SK-N-SH (cell line): ENCODE results near the gene RFX2. TPM values are rescaled to one million over a fixed set of nuclear protein-coding genes. Genes with fewer than 3 reads are reported as not detected.
A peak's percentile ranks its signal among the peaks of the same experiment; 100 is the strongest.

Source experiments
- CTCF ChIA-PET: fragments of 300-600, 350-600 bp; formaldehyde crosslinking; extraction: SDS; loops from one replicate; lab custom pipeline; 2021; lab: Yijun Ruan, JAX
- POLR2A ChIA-PET: fragments of 350-600 bp; sonication (Branson Sonifier 250); formaldehyde crosslinking; extraction: SDS; loops from one replicate; lab custom pipeline; 2020; ENCODE audit warnings: antibody characterized with exemption, inconsistent platforms; lab: Yijun Ruan, JAX
- DNase-seq: peaks from one replicate; pipeline ENCODE4 v3.0.0; 2012
- H2AFZ ChIP-seq: fragments of 200-600 bp; sonication (generic); 2 replicates; pipeline ENCODE4 v1.8.1; 2016; ENCODE audit warnings: antibody characterized with exemption, mild to moderate bottlenecking, low read depth
- H3F3A ChIP-seq: fragments of 200-600 bp; sonication (generic); replicated peaks from 2 replicates; pipeline ENCODE3; 2016; ENCODE audit warnings: antibody characterized with exemption, mild to moderate bottlenecking; ENCODE audit not compliant: insufficient read depth
- H3K27ac ChIP-seq, 2 experiments: fragments of 200-500 bp in 1 of 2; fragments of 200-600 bp in 1 of 2; sonication (Bioruptor generic) in 1 of 2; sonication (generic), shearing (Covaris generic) in 1 of 2; 2 replicates each; pipeline versions ENCODE4 v1.5.1 to v1.6.1; 2014 to 2016; ENCODE audit warnings: low read depth in 2 of 2, inconsistent platforms in 1 of 2, low read length in 1 of 2, mild to moderate bottlenecking in 1 of 2, mixed read lengths in 1 of 2
- H3K27me3 ChIP-seq: fragments of 200-600 bp; sonication (generic), shearing (Covaris generic); 2 replicates; pipeline ENCODE4 v1.6.1; 2016; ENCODE audit warnings: mixed run types; ENCODE audit not compliant: insufficient read depth
- H3K36me3 ChIP-seq, 2 experiments: fragments of 200-500 bp in 1 of 2; fragments of 200-600 bp in 1 of 2; sonication (Bioruptor generic) in 1 of 2; sonication (generic) in 1 of 2; replicated peaks in 1 of 2; 2 replicates each; pipeline versions ENCODE3 to v1.5.1; 2014 to 2016; ENCODE audit warnings: low read length in 1 of 2, mild to moderate bottlenecking in 1 of 2; ENCODE audit not compliant: insufficient read depth in 2 of 2, control insufficient read depth in 1 of 2
- H3K4me1 ChIP-seq, 2 experiments: fragments of 200-500 bp in 1 of 2; fragments of 200-600 bp in 1 of 2; sonication (Bioruptor generic) in 1 of 2; sonication (generic), shearing (Covaris generic) in 1 of 2; 2 replicates each; pipeline versions ENCODE4 v1.5.1 to v1.6.1; 2014 to 2016; ENCODE audit warnings: low read depth in 1 of 2, low read length in 1 of 2, mixed run types in 1 of 2; ENCODE audit not compliant: insufficient read depth in 2 of 2, control insufficient read depth in 1 of 2
- H3K4me2 ChIP-seq: fragments of 200-600 bp; sonication (generic), shearing (Covaris generic); 2 replicates; pipeline ENCODE4 v1.6.1; 2017; ENCODE audit warnings: mixed run types
- H3K4me3 ChIP-seq, 2 experiments: fragments of 200-500 bp in 1 of 2; fragments of 200-600 bp in 1 of 2; sonication (Bioruptor generic) in 1 of 2; sonication (generic), shearing (Covaris generic) in 1 of 2; 2 replicates each; pipeline versions ENCODE4 v1.5.1 to v1.8.1; 2014 to 2016; ENCODE audit warnings: low read depth in 2 of 2, inconsistent platforms in 1 of 2, low read length in 1 of 2, mild to moderate bottlenecking in 1 of 2, mixed read lengths in 1 of 2, moderate library complexity in 1 of 2
- H3K79me2 ChIP-seq: fragments of 200-600 bp; sonication (generic); 2 replicates; pipeline ENCODE4 v1.8.1; 2017; ENCODE audit warnings: mild to moderate bottlenecking; ENCODE audit not compliant: insufficient read depth
- H3K9ac ChIP-seq: fragments of 200-600 bp; sonication (generic); 2 replicates; pipeline ENCODE4 v1.6.1; 2017; ENCODE audit warnings: mixed run types
- H3K9me2 ChIP-seq: fragments of 200-600 bp; sonication (generic); 2 replicates; pipeline ENCODE4 v1.6.1; 2017; ENCODE audit warnings: mixed run types
- H3K9me3 ChIP-seq: fragments of 200-600 bp; sonication (generic); 2 replicates; pipeline ENCODE4 v1.6.1; 2017; ENCODE audit warnings: mixed run types, mild to moderate bottlenecking, moderate library complexity
- H4K20me1 ChIP-seq: fragments of 200-600 bp; sonication (generic); 2 replicates; pipeline ENCODE4 v1.6.1; 2017; ENCODE audit warnings: mild to moderate bottlenecking, mixed run types; ENCODE audit not compliant: insufficient read depth
- FOSL2 ChIP-seq: IDR thresholded peaks from 2 replicates; pipeline ENCODE4 v1.4.0; 2012; ENCODE audit warnings: low read depth, mild to moderate bottlenecking, moderate library complexity, borderline replicate concordance
- FOXM1 ChIP-seq: IDR thresholded peaks from 2 replicates; pipeline ENCODE4 v1.4.0; 2012; ENCODE audit warnings: low read depth, mild to moderate bottlenecking
- GABPA ChIP-seq: IDR thresholded peaks from 2 replicates; pipeline ENCODE4 v1.4.0; 2012; ENCODE audit warnings: low read depth, mild to moderate bottlenecking
- NFIC ChIP-seq: IDR thresholded peaks from 2 replicates; pipeline ENCODE4 v1.4.0; 2012; ENCODE audit warnings: borderline replicate concordance
- SIN3A ChIP-seq: IDR thresholded peaks from 2 replicates; pipeline ENCODE4 v1.6.1; 2012; ENCODE audit warnings: low read depth, mild to moderate bottlenecking, low read length, moderate library complexity, borderline replicate concordance
- SMC3 ChIP-seq: IDR thresholded peaks from 2 replicates; pipeline ENCODE4 v1.6.1; 2012; ENCODE audit warnings: low read depth, low read length, improper control_type of control experiment
- ZBTB33 ChIP-seq: IDR thresholded peaks from 2 replicates; pipeline ENCODE4 v1.4.0; 2012; ENCODE audit warnings: low read depth, borderline replicate concordance
- WGBS: methylation state at CpG from one replicate; pipeline ENCODE4 v1.1.6; 2017; ENCODE audit warnings: low lambda C conversion rate; 5-methylcytosine and 5-hydroxymethylcytosine counted together
- polyA plus RNA-seq, 3 experiments: library from polyadenylated mRNA; depleted of rRNA; stranded (reverse); fragments of >200 nt; gene quantifications; 2 replicates each; pipeline ENCODE4 v1.2.3, GENCODE V29; 2012
- TF ChIP-seq, protein P1 (sequence below): IDR thresholded peaks from 2 replicates; pipeline ENCODE4 v1.4.0; 2012; ENCODE audit warnings: low read depth, borderline replicate concordance
- TF ChIP-seq, protein P2 (sequence below): IDR thresholded peaks from 2 replicates; pipeline ENCODE4 v1.4.0; 2012; ENCODE audit warnings: low read depth

Gene RFX2
- polyA plus RNA-seq, 1 of the 3 experiments (the other 2 are of a cell fraction) = 12.6 TPM

- TF ChIP-seq FOSL2 = peak; percentile 75; the same call in 1 of the 2 replicates
Observed at GRCh38 chr19:6056801-6057650, 53.3 kb downstream of the RFX2 start (continued).

DNA sequence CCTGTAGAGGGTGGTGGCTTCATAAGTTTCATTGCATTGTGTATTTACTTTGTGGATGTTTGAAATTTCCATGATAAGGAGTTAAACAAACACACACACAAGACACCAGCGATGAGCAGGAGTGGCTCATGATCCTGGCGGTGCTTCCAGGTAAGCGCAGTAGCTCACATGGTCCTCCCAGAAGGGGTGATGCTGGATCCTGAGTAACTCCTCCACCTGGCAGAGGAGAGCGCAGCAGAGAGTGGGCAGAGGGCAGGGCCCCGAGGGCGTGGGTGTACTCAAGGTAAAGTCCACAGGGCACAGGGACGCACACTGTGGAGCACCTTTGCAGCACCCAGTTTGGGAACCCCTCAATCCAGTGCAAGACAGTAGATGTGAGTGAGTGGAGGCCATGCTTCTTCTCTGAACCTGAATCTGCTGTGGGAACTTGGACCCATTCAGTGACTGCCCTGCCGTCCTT is 54.0 kb downstream of the RFX2 start:
- CTCF ChIA-PET = interaction anchor here (2.1 to 3.2 kb wide), 2 partner anchors 69 kb away, joined by 7 to 10 read pairs; no protein-coding TSS in a partner anchor
- Histone ChIP-seq H3K9ac (peak overlapping the region; percentile 70), H3K79me2 (peaks cover 69% of the 10 kb centered on the region), H3K36me3 (peaks cover 0 to 13% of the 10 kb centered on the region in 2 experiments), H3K9me3 (no peaks in the 10 kb centered on the region), H3K27me3 (no peaks in the 10 kb centered on the region), H4K20me1 (no peaks in the 10 kb centered on the region), H3K4me2 (no peak overlapping the region), H2AFZ (no peak overlapping the region), H3K4me3 (no peak overlapping the region), H3K27ac (peak overlapping the region in 1 of 2 experiments; percentile 97; a peak in 3 of 4 replicates), H3F3A (peaks cover 45% of the 10 kb centered on the region), H3K9me2 (no peaks in the 10 kb centered on the region), H3K4me1 (peaks cover 27 to 29% of the 10 kb centered on the region in 2 experiments; a peak in 3 of 4 replicates)
- no peak for TF ChIP-seq NFIC
- no peak for TF ChIP-seq ZBTB33
- TF ChIP-seq, protein P1, sequence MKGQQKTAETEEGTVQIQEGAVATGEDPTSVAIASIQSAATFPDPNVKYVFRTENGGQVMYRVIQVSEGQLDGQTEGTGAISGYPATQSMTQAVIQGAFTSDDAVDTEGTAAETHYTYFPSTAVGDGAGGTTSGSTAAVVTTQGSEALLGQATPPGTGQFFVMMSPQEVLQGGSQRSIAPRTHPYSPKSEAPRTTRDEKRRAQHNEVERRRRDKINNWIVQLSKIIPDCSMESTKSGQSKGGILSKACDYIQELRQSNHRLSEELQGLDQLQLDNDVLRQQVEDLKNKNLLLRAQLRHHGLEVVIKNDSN = no peak
- no peak for TF ChIP-seq SMC3
- no peak for TF ChIP-seq FOSL2
- TF ChIP-seq, protein P2, sequence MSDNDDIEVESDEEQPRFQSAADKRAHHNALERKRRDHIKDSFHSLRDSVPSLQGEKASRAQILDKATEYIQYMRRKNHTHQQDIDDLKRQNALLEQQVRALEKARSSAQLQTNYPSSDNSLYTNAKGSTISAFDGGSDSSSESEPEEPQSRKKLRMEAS = no peak
- TF ChIP-seq SIN3A = no peak
- no peak for TF ChIP-seq FOXM1
- TF ChIP-seq GABPA = no peak
- DNase-seq = no peak
- WGBS = 92% methylated on average over 7 of the region's 8 CpGs
- POLR2A ChIA-PET = no interaction called here
